Left kidney (tissue), 2 donors: ENCODE measurements around the gene SIK1. TPM values are rescaled to one million over a fixed set of nuclear protein-coding genes. Genes with fewer than 3 reads are reported as not detected.
"Not testable (repeated sequence)": the region's sequence is repeated elsewhere in the genome, so short reads cannot be mapped to it uniquely, and the experiment has no call there.

Experiments used
- DNase-seq: peaks from one replicate; pipeline ENCODE4 v3.0.0-alpha.2; 2013
- polyA plus RNA-seq: library from polyadenylated mRNA; unstranded; fragments of 120-200 nt; gene quantifications from one replicate; pipeline ENCODE4 v1.2.1, GENCODE V29; 2013; ENCODE audit not compliant: insufficient read length

SIK1 gene
- polyA plus RNA-seq, 1 donor: 3.8 TPM

DNA sequence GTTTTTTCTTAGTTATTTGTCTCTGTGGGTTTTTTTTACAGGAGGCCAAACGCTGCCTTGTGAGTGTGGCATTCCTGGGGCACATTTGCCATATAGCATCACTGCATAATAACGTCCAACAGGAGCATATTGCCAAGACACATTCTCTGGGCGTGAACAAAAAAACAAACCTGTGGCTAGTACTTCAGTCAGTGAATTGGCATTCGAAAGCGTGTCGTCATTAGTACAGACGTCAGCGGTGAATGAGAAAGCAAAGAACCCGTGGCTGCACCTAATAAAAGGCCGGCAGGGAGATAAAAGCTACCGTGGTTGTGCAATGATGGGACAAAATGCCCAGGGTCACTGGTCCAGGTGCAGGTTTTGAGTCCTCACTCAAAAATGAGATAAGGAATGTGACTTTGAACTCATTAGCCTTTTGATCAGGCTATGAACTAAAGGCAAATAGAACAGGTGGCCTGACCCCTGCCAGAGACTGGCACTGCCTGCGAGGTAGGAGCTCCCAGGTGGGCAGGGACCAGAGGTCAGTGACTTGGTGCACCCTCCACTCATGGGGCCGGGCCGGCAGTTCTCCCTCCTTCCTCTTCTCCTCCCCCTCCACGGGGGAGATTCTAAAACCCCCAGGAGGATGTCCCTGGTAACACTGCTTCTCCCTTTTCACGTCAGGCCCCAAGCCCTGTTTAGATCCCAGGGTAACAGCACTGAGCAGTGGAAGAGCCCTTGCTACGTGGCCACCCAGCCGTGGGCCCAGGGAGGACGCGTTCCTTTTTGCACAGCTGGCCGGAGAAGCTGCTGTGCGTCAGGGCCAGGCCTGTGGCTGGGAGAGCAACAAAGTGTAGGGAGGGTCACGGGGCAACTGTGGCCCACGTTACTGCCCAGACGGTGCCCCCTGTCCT is 14.2 kb upstream of the SIK1 start:
- DNase-seq: not testable (repeated sequence)

DNA sequence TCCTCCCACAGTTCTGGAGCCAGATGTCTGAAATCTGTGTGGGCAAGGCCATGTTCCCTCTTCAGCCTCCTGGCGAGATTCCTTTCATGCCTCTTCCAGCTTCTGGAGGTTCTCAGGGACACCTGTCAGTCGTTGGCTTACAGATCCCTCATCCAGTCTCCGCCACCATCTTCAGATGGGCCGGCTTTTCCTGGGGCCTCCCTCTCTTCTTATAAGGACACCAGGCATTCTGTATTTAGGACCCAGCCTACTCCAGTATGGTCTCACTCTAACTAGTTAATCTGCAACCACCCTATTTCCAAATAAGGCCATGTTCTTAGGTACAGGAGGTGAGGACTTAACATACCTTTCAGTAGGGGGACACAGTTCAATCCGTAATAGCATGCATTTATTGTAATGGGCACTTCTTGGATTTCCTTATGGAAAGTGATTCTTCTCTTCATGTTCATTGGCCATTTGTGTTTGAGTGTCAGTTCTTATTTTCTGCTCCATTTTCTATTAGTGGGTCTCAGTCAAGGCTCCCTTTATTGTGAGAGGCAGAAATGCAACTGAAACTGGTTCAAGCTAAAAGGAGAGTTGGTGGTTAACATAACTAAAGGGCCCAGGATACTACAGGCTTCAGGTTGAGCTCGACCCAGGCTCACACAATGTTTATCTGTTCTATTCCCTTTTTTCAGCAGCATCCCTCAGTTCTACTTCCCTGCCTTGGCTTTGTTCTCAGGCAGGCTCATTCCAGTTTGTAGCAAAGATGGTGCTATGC is 12.6 kb upstream of the SIK1 start:
- not testable (repeated sequence) for DNase-seq

DNA sequence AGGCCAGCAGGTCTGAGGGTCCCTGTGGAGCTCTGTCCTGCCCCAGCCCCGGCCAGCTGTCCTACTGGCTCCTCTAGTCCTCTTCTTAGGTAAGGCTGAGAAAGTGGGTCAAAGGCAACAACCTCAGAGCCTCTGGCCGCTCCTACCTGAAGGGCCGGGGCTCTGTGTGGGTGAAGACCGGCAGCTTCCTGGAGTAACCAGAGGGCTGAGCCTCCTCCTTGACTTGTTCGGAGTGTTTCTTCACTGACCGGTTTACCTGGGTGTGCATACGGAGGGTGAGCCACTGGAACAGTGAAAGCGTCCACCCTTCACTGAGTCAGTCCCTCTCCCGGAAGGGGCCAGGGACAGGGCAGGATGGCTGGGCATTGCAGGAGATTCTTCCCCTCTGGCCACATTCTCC is 9.3 kb upstream of the SIK1 start:
- not testable (repeated sequence) for DNase-seq

DNA sequence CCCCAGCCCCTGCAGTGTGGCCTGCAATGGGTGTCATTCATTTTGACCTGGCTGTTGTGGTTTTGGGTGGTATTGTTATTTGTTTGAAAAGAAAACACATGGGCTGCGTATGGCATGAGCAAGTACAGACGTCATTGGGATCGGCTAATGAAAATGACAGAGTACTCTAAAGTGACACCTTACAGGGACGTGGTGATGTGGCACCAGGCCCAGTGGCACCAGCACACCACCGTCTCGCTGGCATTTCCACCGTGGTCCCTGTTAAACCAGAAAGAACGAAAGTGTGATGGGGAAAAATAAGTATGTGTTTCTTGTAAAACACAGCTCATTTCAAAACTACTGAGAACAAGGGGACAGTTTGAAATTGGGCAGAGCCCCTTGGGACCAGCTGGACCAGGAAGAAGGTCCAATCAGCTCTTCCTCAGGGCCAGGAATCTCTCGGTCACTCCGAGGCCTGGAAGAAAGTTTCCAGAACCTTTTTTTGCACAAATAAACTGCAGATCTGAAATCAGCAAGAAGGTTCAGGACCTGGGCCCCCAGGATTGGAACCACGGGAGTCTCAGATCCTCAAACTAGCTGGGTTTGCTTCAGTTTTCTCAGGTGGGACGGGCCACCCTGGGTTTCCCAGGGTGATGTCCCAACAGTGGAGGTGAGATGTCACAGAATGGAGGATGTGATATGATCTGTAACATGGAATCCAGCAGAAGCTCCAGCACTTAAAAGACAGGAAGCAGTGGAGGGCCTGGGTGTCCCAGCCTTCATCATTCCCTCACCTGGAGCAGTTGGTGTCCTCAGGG is 6.6 kb upstream of the SIK1 start:
- not testable (repeated sequence) for DNase-seq

DNA sequence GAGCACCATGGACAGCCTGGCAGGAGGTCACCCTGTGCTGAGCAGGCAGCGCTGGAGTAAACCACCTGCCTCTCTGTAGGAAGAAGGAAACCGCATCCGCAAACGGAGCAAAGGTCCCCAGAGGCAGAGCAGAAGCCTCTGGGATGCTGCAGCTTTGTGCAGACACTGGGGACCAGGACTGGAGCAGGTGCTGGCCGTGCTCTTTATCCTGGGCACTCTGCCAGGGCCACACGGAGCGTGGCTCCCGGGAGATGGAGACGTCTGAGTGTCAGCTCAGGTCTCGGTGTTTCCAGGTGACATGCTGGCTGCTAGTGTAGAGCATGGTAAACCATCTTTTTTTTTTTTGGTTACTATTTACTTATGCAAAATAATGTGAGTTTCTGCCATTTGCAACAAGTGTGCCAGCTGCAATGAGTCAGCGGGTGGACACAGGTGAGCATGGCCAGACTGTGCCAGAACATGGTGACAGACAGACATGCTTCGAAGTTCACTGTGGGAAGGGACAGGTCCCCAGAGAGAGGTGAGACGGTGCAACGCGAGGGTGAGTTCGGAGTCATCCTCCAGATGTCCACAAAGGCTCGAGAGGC is 4.0 kb upstream of the SIK1 start:
- DNase-seq: not testable (repeated sequence)

DNA sequence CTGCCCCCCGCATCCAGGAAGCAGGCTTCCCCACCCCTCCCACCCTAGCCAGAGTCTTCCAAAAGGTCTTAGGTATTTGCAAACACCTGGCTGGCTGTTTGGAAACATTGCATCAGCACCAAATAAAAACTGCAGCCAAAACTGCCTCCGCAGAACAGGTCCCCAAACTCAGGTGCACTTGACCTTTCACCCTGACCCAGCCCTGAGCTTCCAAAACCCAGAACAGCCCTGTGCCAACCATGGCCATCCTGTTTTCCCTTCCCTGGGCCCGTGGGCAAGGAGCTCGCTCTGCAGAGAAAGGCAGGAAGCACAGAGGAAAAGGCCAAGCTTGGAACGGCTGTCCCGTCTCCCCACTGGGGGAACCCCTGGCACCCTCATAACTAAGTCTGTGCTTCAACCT is 2.0 kb upstream of the SIK1 start:
- DNase-seq: not testable (repeated sequence)

DNA sequence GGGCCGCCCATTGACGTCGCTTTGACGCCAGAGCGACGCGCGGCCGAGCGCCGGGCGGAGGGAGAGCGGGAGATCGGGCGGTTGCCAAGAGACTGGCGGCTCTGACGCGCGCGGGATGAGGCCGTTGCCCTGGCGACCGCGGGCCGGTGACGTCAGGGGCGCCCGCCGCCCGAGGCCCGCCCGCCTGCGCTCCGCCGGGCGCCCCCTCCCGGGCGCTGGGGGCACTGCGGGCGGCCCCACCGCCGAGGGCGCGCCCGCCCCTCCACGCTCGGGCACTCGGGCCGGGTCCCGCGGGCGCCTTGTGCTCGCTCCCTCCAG is 270 bp upstream of the SIK1 start:
- not testable (repeated sequence) for DNase-seq

DNA sequence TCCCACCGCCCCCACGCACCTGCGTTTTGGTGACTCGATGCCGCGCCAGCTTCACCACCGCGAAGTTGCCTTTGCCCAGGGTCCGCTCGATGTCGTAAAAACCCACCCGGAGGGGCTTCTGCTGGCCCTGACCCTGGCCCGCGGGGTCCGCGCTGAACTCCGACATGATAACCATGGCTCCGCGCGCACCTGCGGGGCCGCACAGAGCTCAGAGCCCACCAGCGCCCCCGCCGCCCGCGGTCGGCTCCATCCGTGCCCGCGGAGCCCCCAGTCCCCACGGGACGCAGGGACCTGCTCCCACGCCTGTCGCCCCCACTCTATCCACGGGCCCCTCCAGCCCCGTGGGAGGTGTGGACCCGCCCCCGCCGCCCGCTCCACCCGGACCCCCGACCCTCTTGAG is 927 bp downstream of the SIK1 start:
- DNase-seq: not testable (repeated sequence)

DNA sequence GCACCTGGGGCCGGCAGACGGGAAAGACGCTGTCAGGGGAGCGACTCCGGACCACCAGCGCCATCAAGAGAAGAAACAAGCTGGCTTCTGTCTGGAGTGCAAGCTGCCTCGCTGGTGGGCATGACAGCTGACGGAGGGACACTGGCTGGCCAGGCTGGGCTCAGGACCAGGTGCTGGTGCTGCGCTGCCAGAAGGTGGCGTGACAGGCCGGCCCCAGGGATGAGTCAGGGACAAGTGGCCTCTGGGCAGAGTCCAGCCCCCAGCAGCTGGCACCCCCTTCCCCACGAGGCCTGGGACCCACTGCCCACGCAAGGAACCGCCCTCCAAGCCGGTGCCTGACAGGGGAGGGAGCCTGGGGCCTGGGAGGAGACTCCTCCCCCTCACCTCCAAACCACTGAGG is 7.5 kb downstream of the SIK1 start:
- DNase-seq: not testable (repeated sequence)

DNA sequence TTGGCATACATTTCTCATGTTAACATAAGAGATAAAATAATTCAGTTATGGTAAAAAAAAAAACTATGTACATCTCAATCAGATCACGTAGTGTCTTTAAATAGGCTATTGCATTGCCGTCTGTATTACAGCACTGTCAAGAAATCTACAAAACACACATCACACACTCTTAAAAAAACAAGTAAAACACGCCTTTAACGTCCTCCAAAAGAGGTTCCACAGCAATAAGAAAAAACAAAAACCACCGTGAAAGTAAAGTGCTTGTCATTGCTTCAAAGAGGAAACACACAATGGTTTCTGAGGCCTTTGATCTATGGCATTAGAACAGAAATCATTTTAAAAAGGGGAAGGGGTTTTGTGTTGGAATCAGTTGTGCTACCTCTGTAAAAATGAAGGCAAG is 12.4 kb downstream of the SIK1 start:
- not testable (repeated sequence) for DNase-seq

DNA sequence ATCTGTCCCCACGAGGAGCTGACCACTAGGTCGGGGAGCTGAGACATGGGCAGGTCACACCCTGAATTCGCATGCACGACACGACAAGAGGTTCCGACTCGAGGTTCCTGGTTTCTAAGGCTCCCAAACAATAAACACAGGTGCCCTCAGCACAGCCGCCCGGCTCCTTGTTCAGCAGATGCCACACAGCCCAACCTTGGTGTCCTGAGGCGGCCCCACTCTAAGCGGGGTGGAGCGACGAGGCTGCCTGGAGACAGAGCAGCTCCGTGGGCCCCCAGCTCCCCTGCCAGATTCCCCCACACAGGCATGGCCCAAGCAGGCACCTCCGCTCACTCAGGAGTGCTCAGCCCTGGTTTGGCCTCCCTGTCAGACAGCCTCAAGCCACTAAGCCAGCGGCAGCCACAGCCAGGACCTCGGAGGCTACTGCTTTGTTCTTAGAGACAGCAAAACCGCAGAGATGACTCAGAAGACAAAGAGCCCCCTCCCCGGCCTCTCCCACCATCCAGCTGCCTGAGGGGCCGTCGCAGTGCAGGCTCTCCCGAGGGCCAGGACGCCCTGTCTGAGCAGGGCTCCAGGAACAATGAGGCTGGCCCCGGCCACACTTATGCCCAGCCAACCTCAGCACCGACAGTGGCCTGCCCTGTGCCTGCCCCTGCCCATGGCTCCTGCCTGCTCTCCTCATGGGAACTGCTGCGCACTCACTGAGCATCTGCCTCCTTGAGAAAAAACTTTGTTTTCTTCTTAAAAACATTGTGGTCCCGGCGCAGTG is 14.7 kb downstream of the SIK1 start:
- DNase-seq: not testable (repeated sequence)

DNA sequence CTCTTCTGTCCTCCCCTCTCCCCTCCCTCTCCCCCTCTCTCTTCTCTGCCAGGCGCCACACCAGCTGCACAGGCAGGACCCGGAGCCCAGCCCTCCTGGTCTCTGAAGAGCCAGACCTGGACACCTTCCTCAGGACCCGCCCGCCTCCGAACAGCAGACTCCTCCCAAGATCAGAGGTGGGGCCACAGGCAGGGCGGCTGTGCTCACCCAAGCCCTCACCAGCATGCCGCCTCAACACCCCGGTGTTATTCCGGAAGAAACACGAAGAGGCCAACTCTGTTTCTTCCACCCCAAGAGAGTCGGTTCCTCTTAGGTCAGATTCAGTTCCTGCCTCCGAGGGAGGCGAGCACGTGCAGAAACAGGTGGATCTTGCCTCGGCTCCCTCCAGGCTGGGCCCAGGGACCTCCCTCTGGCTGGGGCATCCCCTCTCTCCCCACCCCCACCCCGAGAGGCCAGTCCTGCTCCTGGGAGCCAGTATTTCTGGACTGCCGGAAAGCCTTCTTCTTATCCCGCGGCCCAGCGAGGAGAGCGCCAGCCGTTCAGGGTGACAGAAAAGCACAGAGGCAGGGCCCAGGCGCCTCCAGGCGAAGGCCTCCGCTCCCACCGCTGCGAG is 16.4 kb downstream of the SIK1 start:
- DNase-seq: not testable (repeated sequence)

DNA sequence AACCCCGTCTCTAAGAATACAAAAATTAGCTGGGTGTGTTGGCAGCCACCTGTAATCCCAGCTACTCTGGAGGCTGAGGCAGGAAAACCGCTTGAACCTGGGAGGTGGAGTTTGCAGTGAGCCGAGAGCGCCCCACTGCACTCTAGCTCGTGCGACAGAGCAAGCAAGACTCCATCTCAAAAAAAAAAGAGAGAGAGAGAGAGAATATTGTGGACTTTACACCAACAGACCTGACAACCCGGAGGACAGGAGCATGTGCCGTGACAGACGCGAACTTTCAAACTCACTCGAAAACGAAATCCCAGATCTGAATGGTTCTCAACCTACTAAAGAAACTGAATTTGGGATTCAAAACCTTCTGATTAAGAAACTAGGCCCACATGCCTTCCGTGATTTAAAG is 19.8 kb downstream of the SIK1 start:
- not testable (repeated sequence) for DNase-seq

DNA sequence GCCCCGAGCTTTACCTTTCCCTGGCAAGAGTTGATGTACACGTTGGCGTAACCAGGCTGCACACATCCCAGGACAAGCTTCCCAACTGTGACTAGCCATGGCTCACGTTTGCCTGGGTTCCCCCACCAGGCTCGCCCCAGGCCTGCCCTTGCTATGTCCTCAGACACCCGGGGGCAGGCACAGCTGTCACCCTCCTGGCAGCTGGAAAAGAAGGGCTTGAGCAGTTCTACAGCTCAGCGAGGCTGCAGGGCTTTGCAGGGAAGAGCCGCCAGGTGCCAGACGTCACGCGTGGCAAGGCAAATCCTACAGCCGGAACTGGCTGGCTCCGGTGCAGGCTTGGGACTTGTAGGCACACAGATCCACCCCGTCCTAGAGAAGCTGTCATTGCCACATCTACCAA is 22.5 kb downstream of the SIK1 start:
- DNase-seq: not testable (repeated sequence)

DNA sequence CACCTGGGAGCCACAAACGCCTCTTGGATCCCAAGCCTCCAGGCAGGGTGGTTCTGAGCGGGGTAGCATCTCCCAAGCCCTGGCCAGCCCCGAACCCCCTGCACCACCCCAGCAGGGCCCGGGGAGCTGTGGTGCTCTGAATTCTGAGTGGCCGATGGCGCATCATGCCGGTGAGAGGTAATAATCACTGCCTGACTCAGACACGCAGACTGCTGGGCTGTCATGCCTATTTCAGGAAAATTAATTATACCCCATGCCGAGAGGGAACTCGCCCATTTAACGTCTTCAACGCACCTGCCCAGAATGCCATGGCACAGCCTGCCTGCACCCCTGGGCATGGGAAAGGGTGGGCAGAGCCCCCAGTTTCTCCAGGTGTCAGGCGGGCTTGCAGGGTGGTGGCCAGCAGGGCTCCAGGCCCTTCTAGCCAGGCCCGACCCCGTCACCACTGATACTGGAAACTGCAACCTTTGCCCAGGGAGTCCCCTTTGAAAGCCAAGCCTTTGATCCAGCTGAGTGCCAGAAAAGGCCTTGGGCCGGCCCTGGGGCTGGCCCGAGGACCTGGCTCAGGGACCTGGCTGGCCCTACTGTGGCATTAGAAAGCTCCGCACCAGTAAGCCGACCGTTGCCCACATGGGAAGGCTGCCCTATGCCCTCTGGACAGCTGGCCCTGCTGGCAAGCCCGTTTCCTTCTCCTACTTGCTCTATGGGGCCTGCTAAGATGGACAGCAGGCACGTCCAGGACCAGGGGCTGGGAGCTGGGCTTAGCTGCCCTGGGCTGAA is 23.1 kb downstream of the SIK1 start:
- not testable (repeated sequence) for DNase-seq

DNA sequence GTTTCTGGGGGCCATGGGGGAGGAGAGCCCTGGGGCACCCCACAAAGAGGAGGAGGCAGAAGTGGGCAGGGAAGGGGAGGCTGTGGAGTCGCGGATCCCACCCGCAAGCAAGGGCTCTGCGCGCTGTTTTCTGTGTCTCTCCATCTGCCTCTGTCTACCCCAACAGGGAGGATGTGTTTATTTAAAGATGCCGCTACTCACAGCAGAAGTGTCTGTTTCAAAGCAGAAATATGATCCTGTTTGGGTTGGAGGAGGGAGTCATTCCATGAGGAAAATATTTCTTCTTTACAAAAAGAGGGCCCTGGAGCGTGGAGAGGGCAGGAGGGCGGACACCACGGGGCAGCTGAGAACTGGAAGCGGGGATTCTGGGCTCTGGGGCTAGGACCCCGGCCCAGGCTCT is 25.8 kb downstream of the SIK1 start:
- DNase-seq: not testable (repeated sequence)

DNA sequence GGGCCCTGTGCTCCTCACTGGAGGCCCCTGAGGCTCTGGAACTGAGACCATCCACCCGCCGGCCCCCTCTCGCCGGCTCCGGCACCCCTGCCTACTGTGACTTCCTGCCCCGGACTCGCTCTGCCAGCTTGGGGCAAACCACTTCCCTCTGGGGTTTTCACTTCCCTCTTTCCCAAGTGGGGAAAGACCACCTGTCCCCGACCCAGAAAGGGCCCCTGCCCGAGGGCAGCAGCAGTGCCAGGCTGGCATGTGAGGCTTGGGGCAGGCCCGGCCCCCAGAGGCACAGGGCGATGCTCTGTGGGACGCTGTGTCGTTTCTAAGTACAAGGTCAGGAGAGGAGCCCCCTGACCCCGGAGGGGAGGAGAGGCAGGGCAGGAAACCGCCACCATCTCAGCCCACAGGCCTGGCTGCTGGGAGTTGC is 27.3 kb downstream of the SIK1 start:
- not testable (repeated sequence) for DNase-seq

DNA sequence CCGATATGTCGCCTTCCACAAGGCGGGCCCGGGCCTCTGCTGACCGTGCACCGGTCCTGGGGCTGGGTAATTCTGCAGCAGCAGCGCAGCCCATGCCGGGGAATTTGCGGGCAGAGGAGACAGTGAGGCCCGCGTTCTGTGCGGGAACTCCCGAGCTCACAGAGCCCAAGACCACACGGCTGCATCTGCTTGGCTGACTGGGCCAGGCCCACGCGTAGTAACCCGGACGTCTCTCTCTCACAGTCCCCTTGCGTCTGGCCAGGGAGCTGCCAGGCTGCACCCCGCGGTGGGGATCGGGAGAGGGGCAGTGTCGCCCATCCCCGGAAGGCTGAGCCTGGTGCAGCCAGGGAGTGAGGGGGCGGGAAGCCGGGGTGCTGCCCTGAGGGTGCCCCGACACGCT is 27.8 kb downstream of the SIK1 start:
- not testable (repeated sequence) for DNase-seq

DNA sequence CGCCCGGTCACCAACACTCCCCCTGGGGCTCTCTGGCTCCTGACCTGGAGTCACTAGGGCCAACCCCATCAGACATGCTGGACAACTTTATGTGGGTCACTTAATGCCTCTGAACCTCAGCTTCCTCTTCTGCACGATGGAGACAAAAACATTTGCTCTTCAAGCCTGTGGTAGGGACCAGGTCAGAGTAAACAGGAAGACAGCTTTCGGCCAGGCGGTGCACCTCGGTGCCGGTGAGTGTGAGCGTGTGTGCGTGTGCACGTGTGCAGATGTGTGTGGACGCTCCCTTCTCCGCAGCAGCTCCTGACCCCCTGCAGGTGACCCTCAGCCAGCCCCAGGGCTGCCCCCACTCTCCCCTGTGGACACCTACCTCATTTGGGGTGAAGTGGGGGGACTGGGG is 28.4 kb downstream of the SIK1 start:
- not testable (repeated sequence) for DNase-seq

DNA sequence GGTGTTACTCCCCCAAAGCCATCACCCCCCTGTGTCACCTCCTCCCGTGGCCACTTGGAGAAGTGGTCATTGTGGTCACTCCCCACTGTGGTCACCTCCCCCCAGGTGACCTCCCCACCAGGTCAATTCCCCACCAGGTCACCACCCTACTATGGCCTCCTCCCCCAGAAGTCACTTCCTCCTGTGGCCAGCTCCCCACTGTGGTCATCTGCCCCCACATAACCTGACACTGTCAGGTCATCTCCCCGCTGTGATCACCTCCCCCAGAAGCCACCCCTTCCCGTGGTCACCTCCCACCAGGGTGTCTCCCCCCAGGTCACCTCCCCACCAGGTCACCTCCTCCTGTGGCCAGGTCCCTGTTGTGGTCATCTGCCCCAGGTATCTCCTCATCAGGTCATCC is 28.9 kb downstream of the SIK1 start:
- DNase-seq: not testable (repeated sequence)
